Breast epithelium (tissue), 3 donors: ENCODE data around the gene CTNND2.

Experiments used
- CTCF ChIP-seq, 3 donors: fragments of 450-650 bp; IDR thresholded peaks; one replicate each; pipeline ENCODE4 v1.5.1; 2016 to 2017; ENCODE audit warnings: antibody characterized with exemption in 3 of 3, mild to moderate bottlenecking in 3 of 3, moderate library complexity in 3 of 3
- POLR2AphosphoS5 ChIP-seq, 3 donors: sonication (generic); formaldehyde crosslinking; IDR thresholded peaks; one replicate each; pipeline ENCODE4 v1.6.1; 2017; ENCODE audit warnings: antibody characterized with exemption in 3 of 3

GRCh38 chr5:11239261-11240015 lies 664.8 kb downstream of the CTNND2 start:
- TF ChIP-seq CTCF (IDR thresholded peaks at IDR 0.05): no peak
- no peak for TF ChIP-seq POLR2AphosphoS5 (IDR thresholded peaks at IDR 0.05)
